VCaP (cell line): Measurements from ENCODE around the gene CSNK2A3.

ENCODE experiments used
- H3K27ac ChIP-seq: fragments of 450-650 bp; 2 replicates; pipeline ENCODE4 v1.5.1; 2017
- TF ChIP-seq, protein P1 (sequence below): fragments of 450-650 bp; conservative IDR thresholded peaks from 2 replicates; pipeline ENCODE4 v1.5.1; 2017; ENCODE audit warnings: mild to moderate bottlenecking, moderate library complexity

Gene CSNK2A3

DNA sequence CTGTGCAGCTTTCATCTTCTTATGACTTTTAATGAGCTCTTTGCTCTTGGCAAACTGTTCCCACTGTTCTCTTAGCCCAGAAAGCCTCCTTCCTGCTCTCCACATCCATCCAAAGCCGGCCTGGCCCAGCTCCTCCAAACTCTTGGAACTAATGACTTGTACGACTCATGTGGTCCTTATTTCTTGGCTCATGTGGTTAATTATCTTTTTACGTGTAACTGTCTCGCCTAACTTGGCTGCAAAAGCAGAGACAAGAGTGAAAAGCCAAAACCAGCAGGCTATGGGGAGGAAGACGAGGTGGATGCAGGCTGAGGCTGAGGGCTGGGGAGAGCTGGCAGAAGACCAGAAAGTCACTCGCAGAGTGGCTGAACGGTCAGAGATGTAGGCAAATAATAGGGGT, 5.5 kb downstream of the CSNK2A3 start:
- TF ChIP-seq, protein P1, sequence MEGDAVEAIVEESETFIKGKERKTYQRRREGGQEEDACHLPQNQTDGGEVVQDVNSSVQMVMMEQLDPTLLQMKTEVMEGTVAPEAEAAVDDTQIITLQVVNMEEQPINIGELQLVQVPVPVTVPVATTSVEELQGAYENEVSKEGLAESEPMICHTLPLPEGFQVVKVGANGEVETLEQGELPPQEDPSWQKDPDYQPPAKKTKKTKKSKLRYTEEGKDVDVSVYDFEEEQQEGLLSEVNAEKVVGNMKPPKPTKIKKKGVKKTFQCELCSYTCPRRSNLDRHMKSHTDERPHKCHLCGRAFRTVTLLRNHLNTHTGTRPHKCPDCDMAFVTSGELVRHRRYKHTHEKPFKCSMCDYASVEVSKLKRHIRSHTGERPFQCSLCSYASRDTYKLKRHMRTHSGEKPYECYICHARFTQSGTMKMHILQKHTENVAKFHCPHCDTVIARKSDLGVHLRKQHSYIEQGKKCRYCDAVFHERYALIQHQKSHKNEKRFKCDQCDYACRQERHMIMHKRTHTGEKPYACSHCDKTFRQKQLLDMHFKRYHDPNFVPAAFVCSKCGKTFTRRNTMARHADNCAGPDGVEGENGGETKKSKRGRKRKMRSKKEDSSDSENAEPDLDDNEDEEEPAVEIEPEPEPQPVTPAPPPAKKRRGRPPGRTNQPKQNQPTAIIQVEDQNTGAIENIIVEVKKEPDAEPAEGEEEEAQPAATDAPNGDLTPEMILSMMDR: no peak
- peak overlapping the region; percentile 54 for H3K27ac ChIP-seq

DNA sequence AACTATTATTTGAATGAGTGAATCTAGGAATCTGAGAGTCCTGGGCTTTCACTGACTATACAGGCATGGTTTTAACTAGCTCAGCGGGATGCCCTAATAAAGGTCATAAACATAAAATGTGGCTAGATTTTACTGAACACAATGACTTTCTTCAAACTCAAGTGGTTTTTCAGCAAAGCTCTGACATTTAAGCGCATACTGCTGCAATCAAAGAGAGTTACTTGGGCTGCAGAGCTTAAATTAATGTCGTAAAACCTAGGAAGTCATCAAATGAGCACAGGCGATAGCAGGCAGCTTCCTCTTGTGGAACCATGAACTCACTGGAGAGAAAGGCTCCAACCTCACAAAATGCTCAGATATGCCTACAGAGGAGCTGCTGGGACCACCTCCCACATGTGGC, 6.7 kb downstream of the CSNK2A3 start:
- H3K27ac ChIP-seq: no peak overlapping the region
- TF ChIP-seq, protein P1: no peak

DNA sequence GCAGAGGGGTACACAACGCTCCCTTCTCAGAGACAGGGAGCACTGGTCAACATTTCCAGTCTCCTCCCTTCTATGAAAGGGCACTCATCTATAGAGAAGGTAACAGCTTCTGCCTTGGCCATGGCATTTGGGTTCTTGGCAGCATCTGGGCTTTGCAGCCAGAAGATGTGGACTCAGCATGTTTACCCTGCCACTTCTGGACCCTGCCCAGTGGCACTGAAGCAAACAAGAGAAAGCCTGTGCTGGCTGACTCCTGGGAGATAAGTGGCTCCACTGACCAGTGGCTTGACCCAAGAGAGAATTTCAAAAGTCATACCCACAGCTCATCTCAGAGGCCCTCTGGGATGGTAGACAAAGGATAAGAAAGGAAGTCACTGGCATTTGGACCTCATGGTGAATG, 8.0 kb downstream of the CSNK2A3 start:
- TF ChIP-seq, protein P1: no peak
- peak overlapping the region; percentile 22; the same call in 1 of the 2 replicates for H3K27ac ChIP-seq

DNA sequence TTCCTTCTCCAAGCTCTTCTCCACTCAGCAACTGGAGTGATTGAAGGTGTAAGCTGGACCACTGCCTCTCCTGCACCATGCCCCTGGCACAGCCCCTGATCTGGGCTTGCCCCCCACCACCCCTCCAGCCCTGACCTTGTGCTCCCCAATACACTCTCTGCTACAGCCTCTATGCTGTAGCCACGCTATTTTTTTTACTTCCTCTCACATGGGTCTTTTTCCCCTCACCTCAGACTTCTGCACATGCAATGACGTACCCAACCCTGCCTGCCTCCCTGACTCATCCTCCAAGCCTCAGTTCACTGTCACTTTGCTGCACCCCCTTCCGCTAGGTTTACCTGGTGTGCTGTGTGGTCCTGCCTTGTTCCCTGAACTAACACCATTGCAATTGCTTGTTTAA, 9.0 kb downstream of the CSNK2A3 start:
- TF ChIP-seq, protein P1: no peak

DNA sequence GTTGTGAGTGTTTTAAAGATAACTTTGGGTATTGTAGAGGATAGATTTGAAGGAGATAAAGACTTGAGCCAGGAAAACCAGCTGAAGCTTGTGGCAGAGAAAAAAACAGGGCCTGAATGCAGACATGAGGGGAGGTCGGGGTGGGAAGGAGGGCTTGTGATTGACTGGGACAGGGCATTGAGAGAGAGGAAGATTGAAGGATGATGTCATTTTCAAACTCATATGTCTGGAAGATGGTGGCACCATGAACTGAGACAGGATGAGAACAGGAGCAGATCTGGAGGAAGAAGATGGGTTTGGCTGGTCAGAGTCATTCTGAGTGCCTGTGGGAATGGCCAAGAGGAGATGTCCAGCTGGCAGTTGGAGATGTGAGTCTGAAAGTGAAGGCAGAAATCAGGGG, 14.7 kb downstream of the CSNK2A3 start:
- H3K27ac ChIP-seq: no peak overlapping the region
- TF ChIP-seq, protein P1: no peak

More for the DNA sequence above, 9.0 kb downstream of the CSNK2A3 start:
- H3K27ac ChIP-seq: no peak overlapping the region

DNA sequence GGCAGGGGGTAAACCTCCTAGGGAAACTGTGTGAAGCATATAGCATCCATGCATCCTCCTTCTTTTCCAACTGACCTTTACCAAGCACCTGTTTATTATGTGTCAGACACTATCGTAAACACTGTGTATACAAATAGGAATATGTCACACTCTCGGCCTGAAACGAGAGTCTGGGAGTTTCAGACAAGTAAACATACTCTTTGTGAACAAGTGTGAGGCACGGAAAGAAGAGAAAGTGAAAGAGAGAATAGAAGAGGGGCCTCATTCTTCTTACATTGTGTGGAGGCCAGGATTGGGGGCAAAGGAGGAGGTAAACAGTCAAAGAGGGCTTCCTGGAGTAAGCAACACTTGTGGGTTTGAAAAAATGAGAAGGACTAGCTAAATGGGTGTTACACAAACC, 16.4 kb downstream of the CSNK2A3 start:
- TF ChIP-seq, protein P1: no peak

DNA sequence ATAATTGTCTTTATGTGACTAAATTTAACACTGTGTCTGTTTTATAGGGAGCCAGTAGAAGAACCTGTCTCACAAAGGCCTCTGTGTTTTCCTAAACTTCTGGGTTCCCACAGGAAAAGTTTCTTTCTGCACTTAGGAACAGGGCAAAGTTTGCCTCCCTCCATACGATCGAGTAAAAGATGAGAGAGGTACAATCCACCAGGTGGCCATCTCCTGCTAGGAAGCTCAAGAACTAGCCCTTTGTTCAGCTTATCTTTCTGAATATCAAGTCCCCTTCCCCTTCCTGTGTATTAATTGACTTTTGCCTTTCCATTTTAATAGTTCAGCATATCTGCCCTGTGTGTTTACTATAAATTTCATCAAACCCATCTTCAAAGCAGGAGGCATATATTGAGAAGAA, 18.0 kb downstream of the CSNK2A3 start:
- H3K27ac ChIP-seq: peak overlapping the region; percentile 18; the same call in 1 of the 2 replicates
- TF ChIP-seq, protein P1: peak; percentile 34; the same call in 1 of the 2 replicates

More for the DNA sequence above, 16.4 kb downstream of the CSNK2A3 start:
- no peak overlapping the region for H3K27ac ChIP-seq
